Erythroblast (primary cell): ENCODE data around the gene COL1A2.

Experiments used
- DNase-seq, 2 experiments: peaks; one replicate each; lab custom pipeline; 2025; lab: John Stamatoyannopoulos, UW
- GATA1 ChIP-seq: IDR thresholded peaks from 2 replicates; pipeline ENCODE4 v1.6.1; 2011; ENCODE audit warnings: low read depth, mild to moderate bottlenecking, control low read depth, low read length, moderate library complexity
- POLR2A ChIP-seq: IDR thresholded peaks from 2 replicates; pipeline ENCODE4 v1.6.1; 2011; ENCODE audit warnings: mild to moderate bottlenecking, low read length

The COL1A2 gene

GRCh38 chr7:94394437-94395140 is at the start of gene COL1A2:
COL1A2 (plus strand) TSS chr7:94394895; CDS start chr7:94395032, 137 bp downstream.
- DNase-seq: peak in 1 of 2 experiments; percentile 8
- no peak for TF ChIP-seq GATA1
- no peak for TF ChIP-seq POLR2A

GRCh38 chr7:94345907-94346306 is 48.8 kb upstream of the COL1A2 start:
- no peak for TF ChIP-seq POLR2A
- TF ChIP-seq GATA1: no peak
- no peak for DNase-seq

- no peak for DNase-seq
- no peak for TF ChIP-seq POLR2A
- no peak for TF ChIP-seq GATA1
Observed at GRCh38 chr7:94348142-94348541, 46.6 kb upstream of the COL1A2 start.

GRCh38 chr7:94350734-94351133 is 44.0 kb upstream of the COL1A2 start:
- DNase-seq: no peak
- TF ChIP-seq POLR2A: no peak
- no peak for TF ChIP-seq GATA1

- TF ChIP-seq GATA1: no peak
- no peak for TF ChIP-seq POLR2A
- no peak for DNase-seq
Observed at GRCh38 chr7:94351703-94352102, 43.0 kb upstream of the COL1A2 start.

- TF ChIP-seq GATA1 (no peak), POLR2A (no peak)
- no peak for DNase-seq
Observed at GRCh38 chr7:94352887-94353286, 41.8 kb upstream of the COL1A2 start.

GRCh38 chr7:94354953-94355352 is 39.7 kb upstream of the COL1A2 start:
- TF ChIP-seq GATA1 (no peak), POLR2A (no peak)

GRCh38 chr7:94355454-94355853 is 39.2 kb upstream of the COL1A2 start:
- DNase-seq: no peak
- TF ChIP-seq POLR2A (no peak), GATA1 (no peak)

More at GRCh38 chr7:94354953-94355352, 39.7 kb upstream of the COL1A2 start:
- DNase-seq: no peak

GRCh38 chr7:94357076-94357475 is 37.6 kb upstream of the COL1A2 start:
- DNase-seq: no peak
- TF ChIP-seq POLR2A: no peak
- no peak for TF ChIP-seq GATA1

GRCh38 chr7:94360926-94361325 is 33.8 kb upstream of the COL1A2 start:
- TF ChIP-seq POLR2A (no peak), GATA1 (no peak)
- DNase-seq: no peak

GRCh38 chr7:94362276-94362675 is 32.4 kb upstream of the COL1A2 start:
- TF ChIP-seq GATA1 (no peak), POLR2A (no peak)
- no peak for DNase-seq

GRCh38 chr7:94364816-94365215 is 29.9 kb upstream of the COL1A2 start:
- TF ChIP-seq POLR2A (no peak), GATA1 (no peak)
- no peak for DNase-seq

GRCh38 chr7:94366163-94366562 is 28.5 kb upstream of the COL1A2 start:
- TF ChIP-seq POLR2A: no peak
- TF ChIP-seq GATA1: no peak

GRCh38 chr7:94366832-94367231 is 27.9 kb upstream of the COL1A2 start:
- DNase-seq: no peak
- no peak for TF ChIP-seq GATA1
- no peak for TF ChIP-seq POLR2A

More at GRCh38 chr7:94366163-94366562, 28.5 kb upstream of the COL1A2 start:
- no peak for DNase-seq

- no peak for TF ChIP-seq GATA1
- no peak for DNase-seq
Observed at GRCh38 chr7:94367949-94368348, 26.7 kb upstream of the COL1A2 start.
